Measurements from ENCODE around the gene NEDD9. TPM values are rescaled to one million over a fixed set of nuclear protein-coding genes. Genes with fewer than 3 reads are reported as not detected.

Gene NEDD9
- total and polyA plus RNA-seq, 2 of the 13 experiments (the other 11 are each of a cell fraction or from before 2014, with no cell fraction given): 27.1 to 389 TPM

DNA sequence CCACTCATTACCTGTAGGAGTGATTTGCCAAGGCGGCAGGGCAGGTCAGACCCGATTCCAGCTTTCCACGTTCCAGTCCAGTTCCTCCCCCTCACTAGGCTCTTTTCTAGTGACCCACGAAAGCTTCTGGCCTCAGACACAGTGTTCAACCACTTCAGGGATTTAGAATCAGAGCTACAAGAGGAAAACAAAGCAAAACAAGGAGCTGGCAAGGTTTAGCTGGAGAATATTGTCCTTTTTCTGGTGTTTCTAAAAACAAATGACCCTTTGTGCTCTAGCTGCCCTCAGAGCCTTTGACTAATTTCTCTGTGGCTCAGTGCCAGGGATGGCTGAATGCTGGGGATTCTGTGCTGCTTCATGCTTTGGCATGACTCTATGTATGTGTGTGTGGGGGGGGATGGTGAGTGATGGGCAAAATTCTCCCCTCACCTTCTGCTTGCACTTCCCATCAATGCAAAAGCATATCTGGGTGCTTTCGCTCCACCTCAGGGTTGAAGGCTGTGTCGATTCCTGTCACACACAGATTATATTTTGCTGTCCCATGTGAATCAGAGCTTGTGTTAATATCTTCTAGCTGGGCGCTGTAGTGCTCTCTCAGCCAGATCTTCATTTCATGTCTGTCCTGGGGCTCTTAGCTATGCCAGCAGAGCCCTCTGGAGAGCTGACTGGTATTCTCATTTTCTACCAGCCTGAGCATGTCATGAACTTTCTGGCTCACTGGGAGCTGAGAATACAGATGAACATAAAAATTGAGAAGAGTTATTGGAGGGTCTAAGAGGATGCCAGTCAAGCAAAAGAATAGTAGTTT, 19.3 kb upstream of the NEDD9 start (continued):
- TF ChIP-seq XRCC5 (optimal IDR thresholded peaks at IDR 0.05; ENCODE audit: low read length): peak; percentile 63
- TF ChIP-seq ZNF329 (CRISPR knock-in tag; IDR thresholded peaks at IDR 0.05; ENCODE audit: low read depth): no peak
- TF ChIP-seq, protein P1, sequence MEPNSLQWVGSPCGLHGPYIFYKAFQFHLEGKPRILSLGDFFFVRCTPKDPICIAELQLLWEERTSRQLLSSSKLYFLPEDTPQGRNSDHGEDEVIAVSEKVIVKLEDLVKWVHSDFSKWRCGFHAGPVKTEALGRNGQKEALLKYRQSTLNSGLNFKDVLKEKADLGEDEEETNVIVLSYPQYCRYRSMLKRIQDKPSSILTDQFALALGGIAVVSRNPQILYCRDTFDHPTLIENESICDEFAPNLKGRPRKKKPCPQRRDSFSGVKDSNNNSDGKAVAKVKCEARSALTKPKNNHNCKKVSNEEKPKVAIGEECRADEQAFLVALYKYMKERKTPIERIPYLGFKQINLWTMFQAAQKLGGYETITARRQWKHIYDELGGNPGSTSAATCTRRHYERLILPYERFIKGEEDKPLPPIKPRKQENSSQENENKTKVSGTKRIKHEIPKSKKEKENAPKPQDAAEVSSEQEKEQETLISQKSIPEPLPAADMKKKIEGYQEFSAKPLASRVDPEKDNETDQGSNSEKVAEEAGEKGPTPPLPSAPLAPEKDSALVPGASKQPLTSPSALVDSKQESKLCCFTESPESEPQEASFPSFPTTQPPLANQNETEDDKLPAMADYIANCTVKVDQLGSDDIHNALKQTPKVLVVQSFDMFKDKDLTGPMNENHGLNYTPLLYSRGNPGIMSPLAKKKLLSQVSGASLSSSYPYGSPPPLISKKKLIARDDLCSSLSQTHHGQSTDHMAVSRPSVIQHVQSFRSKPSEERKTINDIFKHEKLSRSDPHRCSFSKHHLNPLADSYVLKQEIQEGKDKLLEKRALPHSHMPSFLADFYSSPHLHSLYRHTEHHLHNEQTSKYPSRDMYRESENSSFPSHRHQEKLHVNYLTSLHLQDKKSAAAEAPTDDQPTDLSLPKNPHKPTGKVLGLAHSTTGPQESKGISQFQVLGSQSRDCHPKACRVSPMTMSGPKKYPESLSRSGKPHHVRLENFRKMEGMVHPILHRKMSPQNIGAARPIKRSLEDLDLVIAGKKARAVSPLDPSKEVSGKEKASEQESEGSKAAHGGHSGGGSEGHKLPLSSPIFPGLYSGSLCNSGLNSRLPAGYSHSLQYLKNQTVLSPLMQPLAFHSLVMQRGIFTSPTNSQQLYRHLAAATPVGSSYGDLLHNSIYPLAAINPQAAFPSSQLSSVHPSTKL (CRISPR knock-in tag; IDR thresholded peaks at IDR 0.05): peak; percentile 63; the same call in 1 of the 2 replicates
- TF ChIP-seq ARHGAP35 (CRISPR knock-in tag; IDR thresholded peaks at IDR 0.05; ENCODE audit: borderline replicate concordance): no peak
- no peak for TF ChIP-seq SIN3B (IDR thresholded peaks at IDR 0.05; ENCODE audit: low read length)
- TF ChIP-seq BCL6 (CRISPR knock-in tag; IDR thresholded peaks at IDR 0.05): 0 out of 2 replicates have a peak, but pooled peaks have one; percentile 8
- TF ChIP-seq DNMT1 (CRISPR knock-in tag; IDR thresholded peaks at IDR 0.05): no peak
- no peak for TF ChIP-seq MTF1 (CRISPR knock-in tag; IDR thresholded peaks at IDR 0.05)
- TF ChIP-seq MYNN (CRISPR knock-in tag; IDR thresholded peaks at IDR 0.05; ENCODE audit: low read depth): no peak
- TF ChIP-seq, protein P2, sequence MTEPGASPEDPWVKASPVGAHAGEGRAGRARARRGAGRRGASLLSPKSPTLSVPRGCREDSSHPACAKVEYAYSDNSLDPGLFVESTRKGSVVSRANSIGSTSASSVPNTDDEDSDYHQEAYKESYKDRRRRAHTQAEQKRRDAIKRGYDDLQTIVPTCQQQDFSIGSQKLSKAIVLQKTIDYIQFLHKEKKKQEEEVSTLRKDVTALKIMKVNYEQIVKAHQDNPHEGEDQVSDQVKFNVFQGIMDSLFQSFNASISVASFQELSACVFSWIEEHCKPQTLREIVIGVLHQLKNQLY (CRISPR knock-in tag; IDR thresholded peaks at IDR 0.05): no peak
- 0 out of 2 replicates have a peak, but pooled peaks have one; percentile 15 for TF ChIP-seq ZBTB38 (CRISPR knock-in tag; IDR thresholded peaks at IDR 0.05)
- TF ChIP-seq ZNF772 (CRISPR knock-in tag; IDR thresholded peaks at IDR 0.05): 0 out of 2 replicates have a peak, but pooled peaks have one; percentile 27
- TF ChIP-seq ZNF335 (CRISPR knock-in tag; IDR thresholded peaks at IDR 0.05): 0 out of 2 replicates have a peak, but pooled peaks have one; percentile 36
- TF ChIP-seq ZNF577 (CRISPR knock-in tag; IDR thresholded peaks at IDR 0.05; ENCODE audit: borderline replicate concordance, low read depth): no peak
- TF ChIP-seq SOX6 (IDR thresholded peaks at IDR 0.05): no peak
- TF ChIP-seq SOX6 (CRISPR knock-in tag; IDR thresholded peaks at IDR 0.05): peak; percentile 42; the same call in 1 of the 2 replicates
- no peak for TF ChIP-seq ZFP36L1 (CRISPR knock-in tag; IDR thresholded peaks at IDR 0.05)
- TF ChIP-seq, protein P3, sequence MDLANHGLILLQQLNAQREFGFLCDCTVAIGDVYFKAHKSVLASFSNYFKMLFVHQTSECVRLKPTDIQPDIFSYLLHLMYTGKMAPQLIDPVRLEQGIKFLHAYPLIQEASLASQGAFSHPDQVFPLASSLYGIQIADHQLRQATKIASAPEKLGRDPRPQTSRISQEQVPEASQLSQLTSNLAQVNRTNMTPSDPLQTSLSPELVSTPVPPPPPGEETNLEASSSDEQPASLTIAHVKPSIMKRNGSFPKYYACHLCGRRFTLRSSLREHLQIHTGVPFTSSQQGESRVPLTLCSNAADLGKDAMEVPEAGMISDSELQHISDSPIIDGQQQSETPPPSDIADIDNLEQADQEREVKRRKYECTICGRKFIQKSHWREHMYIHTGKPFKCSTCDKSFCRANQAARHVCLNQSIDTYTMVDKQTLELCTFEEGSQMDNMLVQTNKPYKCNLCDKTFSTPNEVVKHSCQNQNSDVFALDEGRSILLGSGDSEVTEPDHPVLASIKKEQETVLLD (CRISPR knock-in tag; IDR thresholded peaks at IDR 0.05; ENCODE audit: low read depth): no peak
- TF ChIP-seq ZNF547 (CRISPR knock-in tag; IDR thresholded peaks at IDR 0.05): no peak
- TF ChIP-seq ATRX (CRISPR knock-in tag; IDR thresholded peaks at IDR 0.05; ENCODE audit: borderline replicate concordance): no peak
- TF ChIP-seq, protein P4, sequence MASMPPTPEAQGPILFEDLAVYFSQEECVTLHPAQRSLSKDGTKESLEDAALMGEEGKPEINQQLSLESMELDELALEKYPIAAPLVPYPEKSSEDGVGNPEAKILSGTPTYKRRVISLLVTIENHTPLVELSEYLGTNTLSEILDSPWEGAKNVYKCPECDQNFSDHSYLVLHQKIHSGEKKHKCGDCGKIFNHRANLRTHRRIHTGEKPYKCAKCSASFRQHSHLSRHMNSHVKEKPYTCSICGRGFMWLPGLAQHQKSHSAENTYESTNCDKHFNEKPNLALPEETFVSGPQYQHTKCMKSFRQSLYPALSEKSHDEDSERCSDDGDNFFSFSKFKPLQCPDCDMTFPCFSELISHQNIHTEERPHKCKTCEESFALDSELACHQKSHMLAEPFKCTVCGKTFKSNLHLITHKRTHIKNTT (CRISPR knock-in tag; IDR thresholded peaks at IDR 0.05): no peak
- TF ChIP-seq ZNF468 (CRISPR knock-in tag; IDR thresholded peaks at IDR 0.05): no peak
- 0 out of 2 replicates have a peak, but pooled peaks have one; percentile 26 for TF ChIP-seq ZSCAN31 (CRISPR knock-in tag; IDR thresholded peaks at IDR 0.05; ENCODE audit: low read depth)
- TF ChIP-seq IKZF4 (CRISPR knock-in tag; IDR thresholded peaks at IDR 0.05; ENCODE audit: borderline replicate concordance, low read depth, not compliant biosample characterization): no peak

Measured in HepG2 (cell line).